AG10803 (cell line): ENCODE measurements around the gene NCK1.

Experiments
- DNase-seq: peaks from one replicate; pipeline ENCODE4 v3.0.0; 2010; ENCODE audit warnings: low read depth
- H3K4me3 ChIP-seq: 2 replicates; pipeline ENCODE4 v1.5.1; 2011; ENCODE audit warnings: mild to moderate bottlenecking, low read length, control low read depth
- CTCF ChIP-seq: conservative IDR thresholded peaks from 2 replicates; pipeline ENCODE4 v1.5.1; 2011; ENCODE audit warnings: mild to moderate bottlenecking, low read length, control low read depth, inconsistent platforms

Gene NCK1

GRCh38 chr3:136840252-136840651, 21.8 kb upstream of the NCK1 start:
- H3K4me3 ChIP-seq: no peak overlapping the region
- DNase-seq: no peak
- TF ChIP-seq CTCF: no peak

GRCh38 chr3:136842294-136842693, 19.7 kb upstream of the NCK1 start:
- no peak for DNase-seq
- H3K4me3 ChIP-seq: no peak overlapping the region
- TF ChIP-seq CTCF: no peak

GRCh38 chr3:136844724-136845123, 17.3 kb upstream of the NCK1 start:
- H3K4me3 ChIP-seq: no peak overlapping the region
- no peak for DNase-seq
- TF ChIP-seq CTCF: no peak

- TF ChIP-seq CTCF: no peak
- H3K4me3 ChIP-seq: no peak overlapping the region
- no peak for DNase-seq
Measured at GRCh38 chr3:136852180-136852579, 9.8 kb upstream of the NCK1 start.

- TF ChIP-seq CTCF: no peak
- DNase-seq: no peak
- no peak overlapping the region for H3K4me3 ChIP-seq
Measured at GRCh38 chr3:136856665-136857064, 5.3 kb upstream of the NCK1 start.

- DNase-seq: no peak
- no peak for TF ChIP-seq CTCF
- H3K4me3 ChIP-seq: no peak overlapping the region
Measured at GRCh38 chr3:136858381-136858780, 3.6 kb upstream of the NCK1 start.

GRCh38 chr3:136860541-136860940, 1.5 kb upstream of the NCK1 start:
- no peak for TF ChIP-seq CTCF
- peak overlapping the region; percentile 91 for H3K4me3 ChIP-seq
- DNase-seq: peak; percentile 33
